GM23338 (cell line): Measurements from ENCODE around the gene CHST11.

Experiments used
- CTCF ChIP-seq, 2 experiments: fragments of 200-600 bp in 1 of 2; sonication (generic) in 1 of 2; conservative IDR thresholded peaks; 2 replicates each; pipeline versions ENCODE4 v1.5.1 to v1.6.1; 2016 to 2017; ENCODE audit warnings: antibody characterized with exemption in 2 of 2, low read depth in 2 of 2, mild to moderate bottlenecking in 2 of 2, moderate library complexity in 1 of 2
- EZH2phosphoT487 ChIP-seq: fragments of 200-600 bp; sonication (generic); IDR thresholded peaks from one replicate; pipeline ENCODE4 v1.8.1; 2018; ENCODE audit warnings: antibody characterized with exemption; ENCODE audit not compliant: unreplicated experiment

- TF ChIP-seq CTCF (conservative IDR thresholded peaks at IDR 0.05; ENCODE audit: low read depth in 2 of 2) (no peak), EZH2phosphoT487 (no peak)
Observed at GRCh38 chr12:104506676-104507401, 50.1 kb downstream of the CHST11 start.
